Measurements from ENCODE around the gene DCAF4.

GRCh38 chr14:72924337-72924736 is 1.9 kb upstream of the DCAF4 start:
- TF ChIP-seq, protein P1, sequence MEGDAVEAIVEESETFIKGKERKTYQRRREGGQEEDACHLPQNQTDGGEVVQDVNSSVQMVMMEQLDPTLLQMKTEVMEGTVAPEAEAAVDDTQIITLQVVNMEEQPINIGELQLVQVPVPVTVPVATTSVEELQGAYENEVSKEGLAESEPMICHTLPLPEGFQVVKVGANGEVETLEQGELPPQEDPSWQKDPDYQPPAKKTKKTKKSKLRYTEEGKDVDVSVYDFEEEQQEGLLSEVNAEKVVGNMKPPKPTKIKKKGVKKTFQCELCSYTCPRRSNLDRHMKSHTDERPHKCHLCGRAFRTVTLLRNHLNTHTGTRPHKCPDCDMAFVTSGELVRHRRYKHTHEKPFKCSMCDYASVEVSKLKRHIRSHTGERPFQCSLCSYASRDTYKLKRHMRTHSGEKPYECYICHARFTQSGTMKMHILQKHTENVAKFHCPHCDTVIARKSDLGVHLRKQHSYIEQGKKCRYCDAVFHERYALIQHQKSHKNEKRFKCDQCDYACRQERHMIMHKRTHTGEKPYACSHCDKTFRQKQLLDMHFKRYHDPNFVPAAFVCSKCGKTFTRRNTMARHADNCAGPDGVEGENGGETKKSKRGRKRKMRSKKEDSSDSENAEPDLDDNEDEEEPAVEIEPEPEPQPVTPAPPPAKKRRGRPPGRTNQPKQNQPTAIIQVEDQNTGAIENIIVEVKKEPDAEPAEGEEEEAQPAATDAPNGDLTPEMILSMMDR (IDR thresholded peaks at IDR 0.05) = no peak
- no peak for TF ChIP-seq POLR2A (IDR thresholded peaks at IDR 0.05)

Data from thyroid gland (tissue), 4 donors.